Dermis blood vessel endothelial cell (primary cell): ENCODE data around the gene NOL12. TPM values are rescaled to one million over a fixed set of nuclear protein-coding genes. Genes with fewer than 3 reads are reported as not detected.
A peak's percentile ranks its signal among the peaks of the same experiment; 100 is the strongest.
"Not testable (repeated sequence)": the region's sequence is repeated elsewhere in the genome, so short reads cannot be mapped to it uniquely, and the experiment has no call there.

Experiments
- DNase-seq: peaks from one replicate; pipeline ENCODE4 v3.0.0; 2010
- total RNA-seq: library from RNA; depleted of rRNA; stranded (reverse); fragments of >200 nt; gene quantifications from 2 replicates; pipeline ENCODE4 v1.2.3, GENCODE V29; 2014

Gene NOL12
- total RNA-seq, result 22.9 and 23.1 TPM in 2 replicates

GRCh38 chr22:37686002-37686982 lies at the start of gene NOL12:
TSS of gene NOL12 (plus strand) at chr22:37686343. CDS start at chr22:37686393, 50 bp downstream.
- peak; percentile 92 for DNase-seq

- DNase-seq, result no peak
Observed at GRCh38 chr22:37636949-37637273, 49.2 kb upstream of the NOL12 start.

DNA sequence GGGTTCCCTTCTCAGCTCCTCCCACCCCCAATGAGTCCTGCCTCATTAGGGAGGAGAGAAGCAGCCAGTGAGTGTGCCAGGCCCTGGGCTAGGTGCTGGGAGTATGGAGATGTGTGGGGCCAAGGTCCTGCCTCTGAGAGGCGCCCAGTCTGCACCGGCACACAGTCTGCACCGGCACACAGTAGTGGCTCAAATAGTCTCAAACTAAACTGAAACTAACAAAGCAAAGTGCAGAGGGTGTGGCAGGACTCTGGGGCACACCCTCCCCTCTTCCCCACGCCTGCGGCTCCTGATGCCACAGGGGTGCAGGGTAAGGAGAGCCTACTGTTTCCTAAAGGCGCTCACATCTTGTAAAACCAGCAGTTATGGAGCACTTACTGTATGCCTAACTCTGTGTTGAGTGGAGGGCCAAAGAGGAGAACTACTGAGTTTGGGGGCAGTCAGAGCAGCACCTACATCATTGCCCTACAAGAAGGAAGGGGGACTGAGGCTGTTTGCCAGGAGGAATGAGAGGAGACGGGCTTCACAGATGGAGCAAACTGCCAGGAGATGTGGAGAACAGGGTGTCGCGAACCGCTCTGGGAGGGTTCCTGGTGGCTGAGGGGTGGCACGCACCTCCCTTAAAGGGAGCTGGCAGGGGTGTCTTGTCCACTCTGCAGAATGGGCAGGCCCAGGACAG lies 47.6 kb upstream of the NOL12 start:
- DNase-seq, result no peak

DNA sequence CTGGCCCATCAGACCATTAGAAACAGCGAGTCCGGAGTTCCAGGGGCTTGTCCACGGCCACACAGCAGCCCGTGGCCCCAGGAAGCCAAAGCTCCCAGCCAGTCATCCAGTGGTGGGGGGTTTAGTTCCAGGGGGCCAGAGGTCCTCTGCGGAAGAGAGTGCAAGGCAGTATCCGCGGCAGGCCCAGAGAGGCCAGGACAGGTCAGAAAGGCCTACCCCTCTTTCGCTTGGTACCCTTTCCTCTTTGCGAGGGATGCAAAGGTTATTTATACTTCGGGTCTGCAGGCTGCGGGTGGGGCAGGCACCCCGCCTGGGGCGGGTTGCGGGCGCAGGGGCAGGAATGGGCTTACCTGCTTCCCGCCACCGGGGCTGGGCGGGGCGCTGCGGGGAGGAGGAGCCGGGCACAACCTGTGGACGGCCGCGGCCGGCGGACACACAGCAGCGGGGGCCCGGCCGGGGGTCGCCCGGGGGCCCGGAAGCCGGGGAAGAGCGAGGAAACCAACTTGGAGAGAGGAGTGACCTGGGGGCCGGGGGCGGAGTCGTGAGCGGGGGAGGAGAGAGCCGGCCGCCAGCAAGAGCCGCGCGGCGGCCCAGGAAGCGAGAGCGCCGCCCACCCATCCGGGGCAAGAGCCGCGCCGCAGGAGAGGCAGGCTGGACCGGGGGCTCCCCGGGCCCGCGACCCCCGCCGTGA lies 46.9 kb upstream of the NOL12 start, which contains the start of gene SH3BP1:
Gene SH3BP1 (plus strand): TSS at position 600 of the 691 bp plus-strand sequence. CDS start 119 bp downstream, outside the sequence.
- no peak for DNase-seq

- no peak for DNase-seq
Observed at GRCh38 chr22:37639771-37640590, 46.2 kb upstream of the NOL12 start.

DNA sequence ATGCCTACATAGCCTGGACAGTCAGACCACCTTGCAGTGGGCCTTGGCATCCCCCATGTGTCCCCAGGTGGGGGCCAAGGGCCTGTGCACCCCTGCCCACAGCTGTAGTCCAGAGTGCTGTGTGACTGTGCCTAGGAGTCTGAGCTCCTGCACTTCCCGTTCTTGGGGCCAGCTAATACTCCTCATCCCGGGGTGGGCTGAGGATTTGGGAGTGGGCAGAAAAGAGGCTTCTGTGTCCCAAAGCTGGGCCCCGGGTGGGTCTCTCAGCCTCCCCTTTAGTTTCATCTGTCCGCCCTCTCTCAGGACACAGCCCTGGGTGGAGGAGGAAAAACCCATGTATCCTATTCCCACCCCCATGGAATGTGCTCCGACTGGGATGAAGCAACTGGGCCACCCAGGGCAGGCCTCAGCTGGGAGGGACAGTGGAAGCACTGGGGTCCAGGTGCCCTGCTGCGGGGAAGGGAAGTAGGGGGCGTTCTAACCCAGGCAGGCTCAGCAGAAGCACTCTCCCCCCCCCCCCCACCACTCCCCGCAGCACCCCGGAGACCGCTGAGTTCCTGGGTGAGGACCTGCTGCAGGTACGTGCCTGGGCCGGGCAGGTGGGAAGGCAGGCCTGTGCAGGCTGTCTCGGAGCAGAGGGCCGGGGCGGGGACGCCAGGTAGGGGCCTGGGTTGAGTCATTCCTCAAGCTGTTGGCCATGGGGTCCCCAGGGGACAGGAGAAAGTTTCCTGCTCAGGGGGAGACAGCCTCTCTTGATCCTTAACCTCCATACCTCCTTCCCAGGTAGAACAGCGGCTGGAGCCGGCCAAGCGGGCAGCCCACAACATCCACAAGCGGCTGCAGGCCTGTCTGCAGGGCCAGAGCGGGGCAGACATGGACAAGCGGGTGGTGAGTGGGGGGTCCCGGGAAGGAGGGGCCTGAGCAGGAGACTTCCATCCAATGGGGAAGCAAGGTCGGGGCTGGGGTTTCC lies 45.3 kb upstream of the NOL12 start:
- DNase-seq, result no peak

- DNase-seq, result no peak
Observed at GRCh38 chr22:37641561-37641949, 44.6 kb upstream of the NOL12 start.

DNA sequence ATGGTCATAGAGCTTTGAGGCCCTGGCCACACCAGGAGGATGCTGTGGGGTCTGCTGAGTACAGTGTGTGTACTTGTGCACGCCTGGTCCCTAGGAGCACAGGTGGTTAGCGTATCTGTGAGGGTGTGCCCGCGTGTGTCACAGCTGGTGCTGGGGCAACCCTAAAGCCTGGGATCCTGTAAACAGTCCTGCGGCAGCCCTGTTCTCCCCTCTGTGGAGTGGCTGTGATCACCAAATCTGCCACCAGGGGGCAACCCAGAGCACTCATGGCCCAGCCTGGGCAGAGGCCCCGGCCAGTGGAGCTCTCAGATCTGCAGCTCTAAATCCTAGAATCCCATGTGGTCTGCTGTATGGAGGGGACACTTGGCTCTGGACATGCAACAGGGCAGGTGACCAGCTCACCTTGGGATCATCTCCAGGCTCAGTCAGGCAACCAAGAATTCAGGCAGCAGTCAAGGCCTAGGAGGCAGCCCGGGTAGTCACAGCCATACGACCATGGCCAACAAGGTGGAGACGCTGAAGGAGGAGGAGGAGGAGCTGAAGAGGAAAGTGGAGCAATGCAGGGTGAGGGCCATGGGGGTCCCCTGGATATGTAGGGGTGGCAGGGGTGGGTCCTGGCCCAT lies 42.8 kb upstream of the NOL12 start:
- peak; percentile 82 for DNase-seq

GRCh38 chr22:37647317-37647716 lies 38.8 kb upstream of the NOL12 start:
- no peak for DNase-seq

DNA sequence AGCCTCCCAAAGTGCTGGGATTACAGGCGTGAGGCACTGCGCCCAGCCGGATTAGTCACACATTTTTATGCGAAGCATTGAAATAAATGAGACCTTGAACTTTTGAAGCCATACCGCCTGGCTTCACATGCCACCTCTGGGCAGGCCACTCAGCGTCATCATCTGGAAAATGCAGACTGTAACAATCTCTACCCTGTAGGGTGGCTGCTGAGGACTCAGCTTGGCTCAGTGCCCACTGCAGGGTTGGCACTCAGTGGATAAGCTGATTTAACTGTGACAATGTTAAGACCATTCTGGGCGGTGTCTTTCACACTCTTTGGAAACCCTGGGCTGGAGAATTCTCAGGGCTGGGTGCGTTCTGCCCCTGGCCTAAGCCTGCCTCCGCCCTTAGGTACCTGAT lies 38.2 kb upstream of the NOL12 start:
- DNase-seq, result no peak

GRCh38 chr22:37650463-37651136 lies 35.5 kb upstream of the NOL12 start:
- no peak for DNase-seq

- no peak for DNase-seq
Observed at GRCh38 chr22:37654563-37655251, 31.4 kb upstream of the NOL12 start.

DNA sequence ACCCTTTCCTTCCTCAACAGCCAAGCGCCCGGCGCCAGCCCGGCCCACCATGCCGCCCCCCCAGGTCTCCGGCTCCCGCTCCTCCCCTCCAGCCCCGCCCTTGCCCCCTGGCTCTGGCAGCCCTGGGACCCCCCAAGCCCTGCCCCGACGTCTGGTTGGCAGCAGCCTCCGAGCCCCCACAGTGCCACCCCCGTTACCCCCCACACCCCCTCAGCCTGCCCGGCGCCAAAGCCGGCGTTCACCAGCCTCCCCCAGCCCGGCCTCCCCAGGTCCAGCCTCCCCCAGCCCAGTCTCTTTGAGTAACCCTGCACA lies 30.9 kb upstream of the NOL12 start:
- no peak for DNase-seq

DNA sequence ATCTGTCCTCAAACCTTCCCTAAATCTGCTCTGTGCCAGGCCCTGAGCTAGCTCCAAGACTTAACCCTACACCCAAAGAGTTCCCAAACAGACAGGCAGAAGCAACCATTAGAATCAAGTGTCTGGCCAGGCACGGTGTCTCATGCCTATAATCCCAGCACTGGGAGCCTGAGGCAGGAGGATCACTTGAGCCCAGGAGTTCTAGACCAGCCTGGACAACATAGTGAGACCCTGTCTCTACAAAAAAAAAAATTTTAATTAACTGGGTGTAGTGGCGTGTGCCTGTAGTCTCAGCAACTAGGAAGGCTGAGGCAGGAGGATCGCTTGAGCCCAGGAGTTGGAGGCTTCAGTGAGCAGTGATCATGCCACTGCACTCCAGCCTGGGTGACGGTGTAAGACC lies 29.6 kb upstream of the NOL12 start:
- not testable (repeated sequence) for DNase-seq

GRCh38 chr22:37657590-37658132 lies 28.5 kb upstream of the NOL12 start:
- no peak for DNase-seq

DNA sequence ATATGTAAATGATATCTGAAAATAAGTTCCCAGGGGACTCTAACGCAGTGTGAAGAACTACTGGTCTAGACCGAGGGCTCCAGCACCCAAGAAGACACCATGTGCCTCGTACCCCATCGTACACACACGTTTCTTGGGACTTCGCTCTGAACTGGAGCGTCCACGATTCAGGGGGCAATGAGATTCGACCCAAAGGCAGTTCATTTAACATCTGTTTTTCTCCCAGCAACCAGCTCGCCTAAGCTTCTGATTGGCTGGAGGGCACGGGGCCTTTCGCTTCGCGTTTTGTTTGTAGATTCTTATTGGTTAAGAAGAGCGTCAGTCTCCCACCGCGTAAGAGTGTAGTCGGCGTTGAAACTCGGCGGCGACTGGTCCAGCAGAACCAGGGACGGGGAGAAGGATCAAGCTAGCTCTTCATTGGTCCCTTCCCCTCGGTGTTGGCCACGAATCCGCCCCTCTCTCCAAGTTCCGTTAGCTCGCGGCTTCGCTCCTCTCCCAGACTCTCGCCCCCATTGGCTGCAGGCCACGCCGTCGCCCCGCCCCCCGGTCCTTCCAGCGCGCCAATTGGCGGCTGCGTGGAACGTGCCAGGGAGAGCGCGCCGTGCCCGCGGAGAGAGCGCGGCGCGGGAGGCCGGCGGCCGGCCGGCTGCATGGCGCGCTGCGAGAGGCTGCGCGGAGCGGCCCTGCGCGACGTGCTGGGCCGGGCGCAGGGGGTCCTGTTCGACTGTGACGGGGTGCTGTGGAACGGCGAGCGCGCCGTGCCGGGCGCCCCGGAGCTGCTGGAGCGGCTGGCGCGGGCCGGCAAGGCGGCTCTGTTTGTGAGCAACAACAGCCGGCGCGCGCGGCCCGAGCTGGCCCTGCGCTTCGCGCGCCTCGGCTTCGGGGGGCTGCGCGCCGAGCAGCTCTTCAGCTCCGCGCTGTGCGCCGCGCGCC lies 27.7 kb upstream of the NOL12 start, which contains the start of gene PDXP:
Gene PDXP (plus strand): TSS at position 591 of the 933 bp plus-strand sequence. CDS start 60 bp downstream, at position 651.
- DNase-seq, result peak; percentile 100

- no peak for DNase-seq
Observed at GRCh38 chr22:37659066-37659896, 26.9 kb upstream of the NOL12 start.
